Fibroblast of gingiva (primary cell): ENCODE measurements around the gene HLA-DQA1.
"Not testable (repeated sequence)": the region's sequence is repeated elsewhere in the genome, so short reads cannot be mapped to it uniquely, and the experiment has no call there.

Source experiments
- DNase-seq: peaks from one replicate; pipeline ENCODE4 v3.0.0-alpha.2; 2011; ENCODE audit warnings: low read depth

HLA-DQA1 gene

DNA sequence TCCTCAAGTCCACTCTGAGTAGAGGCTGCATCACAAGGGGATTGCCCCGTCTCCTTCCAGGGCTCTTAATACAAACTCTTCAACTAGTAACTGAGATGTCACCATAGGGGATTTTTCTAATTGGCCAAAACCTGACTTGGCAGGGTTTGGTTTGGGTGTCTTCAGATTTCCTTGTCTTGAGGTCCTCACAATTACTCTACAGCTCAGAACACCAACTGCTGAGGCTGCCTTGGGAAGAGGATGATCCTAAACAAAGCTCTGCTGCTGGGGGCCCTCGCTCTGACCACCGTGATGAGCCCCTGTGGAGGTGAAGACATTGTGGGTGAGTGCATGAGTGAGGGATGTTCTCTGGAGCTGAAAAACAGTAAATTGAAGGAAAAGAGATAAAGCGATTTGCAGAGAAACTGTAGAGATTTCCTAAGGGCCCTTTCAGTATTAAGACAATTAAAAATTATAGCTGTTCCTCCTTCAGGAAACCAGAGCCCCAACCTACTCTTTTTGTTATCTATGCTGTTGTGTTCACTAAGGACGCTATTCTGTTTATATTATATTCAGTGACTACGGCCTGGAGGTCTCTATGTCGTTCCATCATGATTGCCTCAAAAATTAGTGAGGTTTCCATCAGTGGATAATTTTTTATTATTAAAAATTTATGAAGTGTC is at the start of gene HLA-DQA1:
TSS of gene HLA-DQA1 (plus strand) at position 188 of the 662 bp plus-strand sequence. CDS start at position 241, 53 bp downstream.
- DNase-seq: no peak

DNA sequence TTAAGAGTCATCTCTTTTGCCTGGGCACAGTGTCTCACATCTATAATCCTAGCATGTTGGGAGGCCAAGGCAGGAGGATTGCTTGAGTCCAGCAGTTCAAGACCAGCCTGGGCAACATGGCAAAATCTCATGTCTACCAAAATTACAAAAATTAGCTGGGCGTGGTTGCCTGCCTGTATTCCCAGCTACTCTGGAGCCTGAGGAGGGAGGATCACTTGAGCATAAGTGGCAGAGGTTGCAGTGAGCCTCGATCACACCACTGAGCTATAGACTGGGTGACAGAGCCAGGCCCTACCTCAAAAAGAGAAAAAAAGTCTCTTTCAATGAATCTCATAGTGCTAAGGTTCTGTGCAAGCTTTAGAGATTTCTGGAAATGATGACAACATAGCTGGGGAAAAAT is 49.0 kb upstream of the HLA-DQA1 start:
- no peak for DNase-seq

DNA sequence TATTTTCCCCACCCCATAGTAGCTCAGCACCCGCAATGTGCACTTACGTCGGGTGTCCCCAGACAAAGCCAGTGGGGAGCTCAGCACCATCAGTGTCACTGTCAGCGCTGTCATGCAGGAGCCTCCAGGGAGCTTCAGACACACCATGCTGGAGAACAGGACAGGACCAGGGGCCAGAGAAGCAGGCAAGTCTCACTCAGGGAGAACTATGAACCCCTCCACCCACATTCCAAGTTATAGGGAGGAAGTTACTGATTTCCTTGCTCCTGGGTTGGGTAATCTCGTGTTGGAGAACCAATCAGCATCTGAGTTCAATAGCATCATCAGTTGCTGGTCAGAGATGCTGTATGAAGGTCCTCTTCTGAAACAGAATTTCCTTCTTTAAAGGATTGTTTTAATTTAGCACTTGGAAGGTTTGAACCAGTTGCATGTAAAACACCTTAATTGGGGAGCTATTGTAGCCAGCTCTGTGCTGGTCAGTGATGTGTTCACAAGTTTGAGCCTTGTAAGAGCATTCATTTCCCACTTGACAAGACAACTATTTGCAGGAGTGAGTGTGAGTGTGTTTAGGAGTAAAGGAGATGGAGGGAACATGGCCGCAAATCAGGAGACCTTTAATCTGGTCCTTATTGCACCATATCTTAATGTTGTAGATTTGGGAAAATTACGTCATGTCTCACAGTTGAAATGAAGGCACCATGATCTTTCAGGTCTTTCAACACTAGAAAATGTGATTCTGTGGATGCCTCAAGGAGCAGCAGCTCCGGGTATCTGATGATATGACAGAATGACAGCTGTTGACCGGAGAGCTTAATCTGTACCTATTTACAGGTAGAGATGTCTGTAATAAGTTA is 47.4 kb upstream of the HLA-DQA1 start, which contains the start of gene HLA-DRB1:
TSS of gene HLA-DRB1 (minus strand) at position 253 of the 854 bp plus-strand sequence. CDS start at position 147, 106 bp downstream.
- no peak for DNase-seq

DNA sequence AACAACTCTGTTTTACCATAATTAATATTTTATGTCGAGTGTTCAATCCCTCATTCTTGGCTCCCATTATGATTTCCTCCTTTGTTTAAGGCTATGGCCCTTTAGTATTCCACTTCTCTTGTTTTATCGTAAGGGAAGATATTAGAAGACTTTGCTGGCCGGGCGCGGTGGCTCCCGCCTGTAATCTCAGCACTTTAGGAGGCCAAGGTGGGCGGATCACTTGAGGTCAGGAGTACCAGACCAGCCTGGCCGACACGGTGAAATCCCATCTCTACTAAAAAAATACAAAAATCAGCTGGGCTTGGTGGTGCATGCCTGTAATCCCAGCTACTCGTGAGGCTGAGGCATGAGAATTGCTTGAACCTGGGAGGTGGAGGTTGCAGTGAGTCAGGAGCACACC is 46.5 kb upstream of the HLA-DQA1 start:
- not testable (repeated sequence) for DNase-seq

DNA sequence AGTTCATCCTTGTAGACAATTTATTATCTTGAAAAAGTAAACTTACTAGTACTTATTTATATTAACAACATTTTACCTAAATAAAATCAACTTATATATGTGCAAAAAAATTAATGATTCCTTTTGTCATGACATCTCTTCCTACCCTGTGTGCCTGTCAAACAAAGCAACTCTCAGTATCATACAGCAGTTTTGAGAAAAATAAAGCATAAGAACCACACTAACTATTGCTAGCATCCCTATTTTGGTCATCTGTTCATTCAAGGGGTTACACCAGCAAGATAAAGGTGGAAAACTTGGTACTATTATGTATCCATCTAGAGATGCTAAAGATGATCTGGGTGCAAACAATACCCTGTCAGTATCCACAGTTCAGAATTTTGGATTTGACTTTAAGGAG is 40.2 kb upstream of the HLA-DQA1 start:
- DNase-seq: no peak

DNA sequence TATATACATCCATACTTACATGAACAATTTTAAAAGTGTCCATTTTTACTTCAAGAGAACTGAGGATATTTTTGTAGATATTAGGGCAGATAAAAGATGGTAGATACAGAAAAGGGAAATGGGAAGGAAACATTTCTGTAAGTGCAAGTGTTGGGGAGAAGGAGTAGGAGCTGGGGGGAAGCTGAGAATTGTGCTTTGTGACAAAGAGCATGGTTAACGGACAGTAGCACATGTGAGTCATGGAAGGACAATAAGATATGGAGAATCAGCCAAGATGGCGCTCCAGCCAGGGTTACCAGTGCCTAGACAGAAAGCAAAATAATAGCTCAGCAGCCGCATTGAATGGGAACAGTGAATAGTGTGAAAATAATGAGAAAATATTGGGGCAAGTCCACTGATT is 34.8 kb upstream of the HLA-DQA1 start:
- no peak for DNase-seq

DNA sequence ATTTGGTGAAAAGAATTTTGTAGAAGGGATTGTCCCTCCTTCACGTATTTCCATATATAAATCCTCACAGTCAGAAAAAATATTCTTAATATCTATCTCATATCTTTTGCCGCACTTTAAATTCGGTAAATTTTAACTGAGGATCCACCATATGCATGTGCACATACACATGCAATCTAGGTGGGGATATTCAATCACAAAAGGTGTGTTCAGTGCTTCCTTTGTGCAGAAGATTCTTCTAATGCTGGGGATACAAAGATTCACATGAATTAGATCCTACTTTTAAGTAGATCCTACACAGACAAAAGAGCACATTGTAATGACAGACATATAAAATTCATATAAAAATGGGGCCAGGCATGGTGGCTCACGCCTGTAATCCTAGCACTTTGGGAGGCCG is 34.0 kb upstream of the HLA-DQA1 start:
- no peak for DNase-seq

DNA sequence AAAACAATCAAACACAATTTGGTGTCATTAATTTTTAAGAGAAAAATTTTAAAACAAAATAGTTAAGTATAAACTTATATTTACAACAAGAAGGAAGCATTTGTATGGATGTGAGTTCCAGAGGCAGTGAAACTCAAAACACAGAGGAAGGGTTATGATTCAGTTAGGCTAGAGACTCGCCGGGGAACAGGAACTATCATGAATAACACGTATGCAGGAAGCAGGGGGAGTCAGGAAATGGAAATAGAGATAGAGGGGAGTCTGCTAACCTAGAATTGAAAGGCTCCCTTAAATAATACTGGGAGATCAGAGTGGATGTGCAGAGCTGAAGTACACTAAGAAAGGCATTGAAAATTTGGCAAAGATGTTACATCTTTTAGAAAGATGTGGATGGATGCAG is 33.3 kb upstream of the HLA-DQA1 start:
- no peak for DNase-seq

DNA sequence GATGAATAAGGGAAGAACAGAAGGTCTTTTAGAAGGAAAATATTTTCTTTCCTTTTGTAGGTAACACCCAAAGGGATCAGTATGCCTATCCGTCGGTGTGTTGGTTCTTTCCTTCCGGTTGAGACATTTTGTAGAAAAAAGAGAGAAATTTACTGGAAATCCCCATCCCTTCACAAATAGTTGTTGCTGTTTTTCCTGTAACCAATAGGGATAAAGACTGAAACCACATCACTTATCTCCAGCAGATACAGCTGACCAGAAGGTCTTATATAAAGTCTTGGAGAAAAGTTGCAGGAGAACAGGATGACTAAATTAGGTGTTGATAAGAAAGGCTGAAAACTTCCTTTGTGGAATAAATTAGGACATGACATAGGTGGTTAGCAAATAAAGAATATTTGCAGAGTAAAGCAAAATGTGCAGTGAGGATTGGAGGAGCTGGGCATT is 32.8 kb upstream of the HLA-DQA1 start:
- no peak for DNase-seq

DNA sequence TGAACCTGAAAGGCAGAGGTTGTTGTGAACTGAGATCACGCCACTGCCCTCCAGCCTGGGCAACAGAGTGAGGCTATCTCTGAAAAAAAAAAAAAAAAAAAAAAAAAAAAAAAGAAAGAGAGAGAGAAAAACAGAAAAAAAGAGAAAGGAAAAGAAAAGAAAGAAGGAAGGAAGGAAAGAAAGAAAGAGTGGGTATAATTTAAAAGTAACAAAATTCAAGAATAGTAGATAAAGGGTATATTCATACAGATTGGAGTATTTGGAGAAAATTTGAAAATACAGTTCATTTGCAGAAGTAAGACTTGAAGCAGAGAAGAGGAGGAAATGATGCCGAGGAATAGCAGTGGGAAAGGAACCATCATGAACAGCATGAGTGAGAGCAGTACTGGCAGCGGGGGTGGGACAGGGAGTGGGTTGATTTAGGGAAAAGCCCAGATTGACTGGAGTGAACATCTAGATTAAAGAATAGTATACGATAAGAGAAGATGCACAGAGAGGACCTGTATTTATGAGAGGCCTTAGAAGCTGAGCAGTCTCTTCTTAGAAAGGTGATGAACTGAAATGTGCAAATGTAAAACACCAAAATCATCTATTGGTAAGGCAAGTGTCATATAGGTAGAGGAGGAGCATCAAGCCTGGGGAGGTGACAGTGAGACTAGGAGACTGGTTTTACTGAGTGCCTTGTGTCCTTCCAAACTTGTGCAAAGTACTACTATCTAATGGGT is 29.8 kb upstream of the HLA-DQA1 start:
- no peak for DNase-seq

DNA sequence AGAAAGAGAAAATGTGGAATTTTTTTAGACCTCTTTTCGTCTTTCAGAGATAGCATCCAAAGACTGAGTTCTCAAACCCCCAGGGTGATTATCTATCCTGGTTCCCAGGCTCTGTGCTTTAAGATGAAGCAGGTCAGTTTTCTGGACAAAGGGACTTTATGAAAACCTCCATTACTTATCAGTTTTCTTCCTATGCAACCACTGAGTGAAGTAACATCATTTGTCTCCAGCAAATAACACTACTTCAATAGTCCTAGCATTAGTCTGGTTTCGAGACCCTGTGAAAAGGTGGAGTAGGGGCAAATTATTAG is 29.3 kb upstream of the HLA-DQA1 start:
- no peak for DNase-seq

DNA sequence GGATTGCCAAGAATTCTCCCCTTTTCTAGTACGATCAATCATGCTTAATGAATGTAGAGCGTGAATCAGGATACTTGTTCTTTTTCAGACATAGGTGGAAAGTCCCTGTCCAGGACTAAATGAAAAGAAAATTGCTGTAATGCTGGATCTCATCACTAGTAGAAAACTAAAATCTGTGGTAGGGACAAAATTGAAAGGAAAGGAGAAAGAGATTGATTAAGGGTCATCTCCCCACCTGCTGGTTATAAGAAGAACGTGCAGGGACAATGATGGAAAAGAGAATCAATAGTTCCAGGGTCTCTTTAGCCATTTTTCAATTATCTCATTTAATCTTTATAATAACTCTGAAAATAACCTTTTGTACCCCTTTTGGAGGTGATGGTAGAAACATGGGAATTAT is 28.8 kb upstream of the HLA-DQA1 start:
- no peak for DNase-seq

DNA sequence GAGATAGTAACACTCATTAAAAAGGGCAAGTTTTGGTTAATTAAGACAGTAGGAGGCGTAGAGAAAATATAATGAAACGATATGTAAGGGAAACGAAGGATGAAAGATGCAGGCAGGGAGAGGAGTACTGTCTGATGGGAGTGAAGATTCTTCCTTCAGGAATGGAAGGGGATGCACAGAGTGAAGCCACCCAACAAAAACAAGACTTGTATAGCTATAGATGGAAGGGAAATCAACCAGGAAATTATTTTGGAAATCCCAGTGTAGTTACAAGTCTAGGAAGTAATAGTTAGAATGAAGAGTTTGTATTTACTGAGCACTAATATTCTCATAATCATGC is 27.8 kb upstream of the HLA-DQA1 start:
- no peak for DNase-seq

DNA sequence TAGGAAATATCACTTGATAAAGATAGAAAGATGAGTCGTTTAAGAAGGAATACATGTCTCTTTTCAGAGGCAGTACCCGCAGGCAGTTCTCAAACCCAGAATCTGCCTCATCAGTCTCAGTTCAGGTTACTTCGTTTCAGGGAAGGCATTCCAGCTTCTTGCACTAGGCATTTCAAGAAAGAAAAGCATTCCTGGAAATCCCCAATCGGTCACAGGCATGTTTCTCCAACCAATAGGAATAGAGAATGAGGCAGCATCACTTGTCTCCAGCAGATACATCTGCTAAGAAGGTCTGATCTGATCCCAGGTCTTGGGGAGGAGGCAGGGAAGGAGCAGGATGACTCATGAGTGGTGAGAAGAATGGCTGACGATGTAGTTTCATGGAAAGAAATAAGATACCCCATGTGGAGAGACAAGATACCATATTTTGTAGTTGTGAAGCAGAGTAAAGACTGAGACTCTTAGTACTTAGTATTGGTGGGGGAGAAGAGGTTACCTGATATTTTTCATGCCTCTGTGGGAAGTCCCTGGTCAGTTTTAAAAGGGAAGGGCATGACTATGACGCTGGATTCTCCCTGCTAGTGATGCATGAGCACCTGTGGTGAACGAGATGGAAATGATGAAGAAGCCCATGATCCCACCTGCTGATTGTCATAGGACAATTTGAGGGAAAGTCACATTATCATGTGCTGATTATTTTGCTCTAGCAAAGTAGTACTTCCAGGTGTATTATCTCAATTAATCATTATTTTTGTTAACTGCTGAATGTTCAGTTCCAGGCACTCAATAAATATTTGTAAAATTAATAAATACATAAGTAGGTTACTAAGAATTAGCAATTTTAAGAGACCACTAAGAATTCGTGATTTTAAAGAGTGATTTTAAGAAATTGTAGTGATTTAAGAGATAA is 27.2 kb upstream of the HLA-DQA1 start:
- peak; percentile 78 for DNase-seq

DNA sequence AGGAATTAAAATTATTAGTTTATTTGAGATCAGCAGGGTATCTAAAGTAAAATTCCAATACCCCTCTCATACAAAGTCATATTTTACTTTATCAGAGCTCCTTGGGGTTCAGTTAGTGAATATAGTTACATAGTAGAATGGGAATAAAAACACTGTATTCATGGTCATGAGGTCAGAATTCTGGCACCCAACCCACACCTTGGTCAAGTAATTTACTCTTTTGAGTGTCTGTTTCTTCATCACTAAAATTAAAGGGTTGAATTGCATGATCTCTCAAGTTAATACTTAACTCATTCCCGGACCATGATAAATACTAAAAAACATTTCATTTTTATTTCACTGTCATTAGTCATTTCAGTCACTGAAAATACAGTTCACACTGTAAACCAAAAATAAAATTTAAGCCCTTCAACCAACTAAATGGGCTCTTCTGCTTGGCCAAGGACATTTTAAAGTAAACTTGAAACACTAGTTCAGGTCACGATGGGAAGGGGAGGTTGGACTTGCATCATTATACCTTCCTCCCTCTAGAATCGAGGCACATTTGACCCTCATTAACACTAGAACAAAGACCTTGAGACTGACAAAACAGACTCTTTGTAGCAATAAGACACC is 26.4 kb upstream of the HLA-DQA1 start:
- DNase-seq: no peak

DNA sequence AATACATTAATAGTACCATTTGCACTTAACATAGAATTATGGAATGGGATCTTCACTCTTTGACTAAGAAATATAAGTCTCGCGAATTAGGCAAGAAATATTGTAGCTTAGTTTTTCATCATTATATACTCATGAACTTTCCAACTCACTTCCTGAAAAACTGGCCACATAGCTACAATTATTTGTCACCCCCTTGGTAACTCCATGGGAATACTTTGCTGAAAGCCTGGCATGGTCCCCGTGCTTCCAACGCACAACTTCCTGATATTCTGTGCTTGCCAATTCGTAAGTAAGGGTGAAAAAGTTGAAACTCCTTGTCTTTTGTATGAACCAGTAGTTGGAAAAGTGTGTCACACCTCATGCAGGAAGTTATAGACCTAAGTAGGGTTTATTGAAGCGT is 23.7 kb upstream of the HLA-DQA1 start:
- no peak for DNase-seq

DNA sequence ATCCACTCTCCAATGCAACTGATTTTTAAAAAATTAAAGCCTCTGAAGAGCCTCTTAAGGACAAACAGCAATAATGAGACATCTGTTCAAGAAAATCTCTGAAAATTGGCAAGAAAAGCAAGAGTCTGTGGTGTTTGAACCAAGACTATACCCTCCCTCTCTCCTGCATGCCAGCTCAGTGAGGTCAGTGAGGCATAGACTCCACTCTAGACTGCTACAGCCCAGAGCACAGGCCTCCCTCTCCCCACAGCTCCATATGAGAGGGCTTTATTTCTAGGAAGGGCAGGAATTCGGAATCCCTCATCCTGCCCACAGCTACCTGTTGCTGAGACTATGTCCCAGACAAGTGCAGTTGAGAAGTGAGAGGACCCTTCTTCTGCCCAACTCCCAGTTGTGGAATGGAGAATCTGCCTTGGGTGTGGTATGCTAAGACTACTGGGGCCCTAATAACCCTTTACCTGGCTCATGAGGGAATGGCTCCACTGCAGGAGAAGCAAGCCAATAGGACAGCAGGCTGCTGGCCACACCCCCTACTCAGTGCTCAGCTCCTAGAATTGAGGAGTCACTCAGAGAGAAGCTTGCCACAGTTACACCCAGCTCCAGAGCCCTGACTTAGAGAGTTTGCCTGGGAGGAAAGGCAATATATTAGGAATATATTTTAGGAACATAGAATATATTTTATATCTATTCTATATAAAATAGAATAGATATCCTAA is 22.7 kb upstream of the HLA-DQA1 start:
- DNase-seq: no peak

DNA sequence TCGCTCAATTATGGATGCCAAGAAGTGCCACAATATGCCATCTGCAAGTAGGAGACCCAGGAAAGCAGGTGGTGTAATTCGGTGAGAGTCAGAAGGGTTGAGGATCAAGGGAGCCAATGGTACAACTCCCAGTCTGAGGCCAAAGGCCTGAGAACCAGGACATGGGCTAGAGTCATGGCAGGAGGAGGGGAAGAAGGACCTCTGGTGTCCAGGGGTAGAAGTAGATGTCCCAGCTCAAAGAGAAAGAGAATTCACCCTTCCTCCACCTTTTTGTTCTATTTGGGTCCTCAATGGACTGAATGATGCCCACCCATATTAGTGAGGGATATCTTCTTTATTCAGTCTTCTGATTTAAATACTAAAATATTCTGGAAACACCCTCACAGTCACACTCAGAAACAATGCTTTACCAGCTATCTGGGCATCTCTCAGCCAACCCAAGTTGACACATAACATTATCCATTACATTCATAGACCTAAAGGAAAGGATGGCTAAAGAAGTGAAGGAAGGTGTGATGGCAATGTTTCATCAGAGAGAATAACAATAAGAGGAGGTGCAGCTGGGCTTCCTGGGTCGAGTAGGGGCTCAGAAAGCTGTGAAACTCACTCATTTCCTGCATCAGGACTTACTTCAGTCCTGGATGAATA is 21.2 kb upstream of the HLA-DQA1 start:
- no peak for DNase-seq

DNA sequence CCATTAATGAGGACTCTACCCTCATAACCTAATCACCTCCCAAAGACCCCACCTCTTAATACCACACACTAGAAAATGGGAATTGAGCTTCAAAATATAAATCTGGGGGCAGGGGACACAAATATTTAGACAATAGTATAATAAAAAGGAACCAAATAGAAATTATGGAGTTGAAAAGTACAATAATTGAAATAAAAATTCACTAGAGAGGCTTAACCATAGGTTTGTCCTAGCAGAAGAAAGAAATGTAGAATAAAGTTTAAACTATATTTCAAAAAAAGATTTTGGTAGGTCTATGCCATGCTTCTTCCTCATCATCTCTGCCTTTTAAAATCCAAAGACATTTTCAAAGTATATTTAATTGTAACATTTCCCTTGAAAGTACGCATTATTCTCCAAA is 19.5 kb upstream of the HLA-DQA1 start:
- DNase-seq: no peak

DNA sequence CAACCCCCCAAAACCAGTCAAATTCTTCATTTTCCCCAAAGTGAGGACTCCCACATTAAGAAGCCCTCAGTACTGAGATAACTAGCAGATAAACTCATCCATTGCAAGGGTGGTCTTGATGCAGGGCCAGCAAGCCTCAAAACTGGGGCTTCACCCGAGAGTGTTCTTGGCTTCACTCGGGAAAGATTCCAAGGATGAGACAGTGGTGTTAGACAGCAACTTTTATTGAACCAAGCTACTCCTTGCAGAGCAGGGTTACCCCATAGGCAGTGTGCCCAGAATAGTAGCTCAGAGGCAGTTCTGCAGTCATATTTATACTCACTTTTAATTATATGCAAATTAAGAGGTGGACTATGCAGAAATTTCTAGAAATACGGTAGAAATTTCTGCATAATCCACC is 15.8 kb upstream of the HLA-DQA1 start:
- DNase-seq: no peak
